Lower leg skin (tissue), 3 donors: Measurements from ENCODE around the gene FXYD1.

ENCODE experiments used
- CTCF ChIP-seq, 3 donors: fragments of 450-650 bp; IDR thresholded peaks; one replicate each; pipeline ENCODE4 v1.5.1; 2016; ENCODE audit warnings: antibody characterized with exemption in 3 of 3, mild to moderate bottlenecking in 3 of 3, moderate library complexity in 2 of 3
- POLR2A ChIP-seq, 2 donors: fragments of 450-650 bp; IDR thresholded peaks; one replicate each; pipeline ENCODE4 v1.6.1; 2016 to 2017; ENCODE audit warnings: antibody characterized with exemption in 2 of 2, mild to moderate bottlenecking in 1 of 2, moderate library complexity in 1 of 2

GRCh38 chr19:35150445-35150844 is 11.8 kb downstream of the FXYD1 start:
- TF ChIP-seq CTCF (IDR thresholded peaks at IDR 0.05) (no peak), POLR2A (IDR thresholded peaks at IDR 0.05) (no peak)
